H4 (cell line): ENCODE measurements around the gene METRN. TPM values are rescaled to one million over a fixed set of nuclear protein-coding genes. Genes with fewer than 3 reads are reported as not detected.
"Not testable (repeated sequence)": the region's sequence is repeated elsewhere in the genome, so short reads cannot be mapped to it uniquely, and the experiment has no call there.

ENCODE experiments used
- DNase-seq: peaks from one replicate; pipeline ENCODE4 v3.0.0-alpha.2; 2015; ENCODE audit warnings: low spot score
- total RNA-seq: library from RNA; depleted of rRNA; stranded (reverse); fragments of >200 nt; shearing (Covaris generic); gene quantifications from 2 replicates; pipeline ENCODE4 v1.2.3, GENCODE V29; 2014

Gene METRN
- total RNA-seq, 1 experiment from 2014 or later, result 21.4 TPM

DNA sequence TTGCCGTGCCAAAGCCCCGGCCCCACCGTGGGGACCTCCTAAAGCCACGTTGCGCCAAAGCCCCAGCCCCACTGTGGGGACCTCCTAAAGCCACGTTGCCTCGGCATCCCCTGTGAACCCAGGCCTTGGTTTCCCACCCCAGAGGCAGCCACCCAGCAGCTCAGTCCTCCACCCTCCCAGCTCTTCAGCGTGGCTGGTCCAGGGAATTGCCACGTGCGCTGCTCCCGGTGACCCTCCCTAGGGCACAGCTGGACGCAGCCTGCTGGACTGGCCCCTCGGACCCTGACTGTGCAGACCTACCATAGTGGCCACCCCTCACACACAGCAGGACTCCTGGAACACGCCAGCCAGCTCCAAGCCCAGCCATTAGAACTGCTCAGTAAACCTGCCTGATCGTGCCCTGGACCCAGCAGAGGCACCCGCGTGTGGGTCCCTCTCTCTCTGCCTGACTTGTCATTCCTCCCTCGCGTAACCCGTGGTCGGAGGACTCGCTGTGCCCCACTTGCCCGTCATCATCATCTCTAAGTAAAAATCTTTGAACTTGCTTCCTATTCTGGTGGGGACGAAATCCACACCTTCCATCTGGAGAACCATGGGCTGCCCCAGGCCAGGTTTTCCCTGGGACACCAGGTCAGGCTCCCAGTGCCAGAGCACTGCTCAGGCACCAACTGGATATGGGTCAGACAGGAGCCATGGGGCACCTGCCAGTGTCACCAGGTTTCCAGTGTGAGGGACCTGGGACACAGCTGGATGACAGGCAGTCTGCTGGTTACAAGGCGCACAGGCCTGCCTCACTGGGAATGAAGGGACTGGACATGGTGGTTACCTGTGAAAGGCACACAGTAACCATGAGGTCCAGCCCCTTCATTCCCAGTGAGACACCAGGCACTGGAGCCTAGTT, 20.3 kb downstream of the METRN start:
- no peak for DNase-seq

DNA sequence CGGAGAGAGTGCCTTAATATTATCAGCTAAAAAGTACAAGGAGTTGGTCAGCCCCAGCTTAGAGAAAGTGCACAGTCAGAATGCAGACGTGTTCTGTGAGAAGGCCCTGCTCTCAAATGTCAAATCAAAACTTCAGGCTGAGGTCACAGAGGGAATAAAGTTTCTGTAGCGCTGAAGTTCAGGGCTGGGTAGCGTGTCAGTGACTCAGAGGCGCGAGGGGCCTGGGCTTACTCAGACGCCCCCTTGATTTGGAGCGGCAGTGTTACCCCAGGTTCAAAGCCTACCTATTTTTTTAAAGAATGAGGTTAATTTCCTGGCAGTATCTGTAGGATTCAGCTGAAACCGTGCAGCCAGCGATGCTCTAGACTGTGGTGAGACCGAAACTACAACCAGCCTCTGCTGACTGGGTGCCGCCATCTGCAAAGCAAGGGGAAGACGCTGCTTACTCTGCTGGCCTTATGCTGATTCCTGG, 21.1 kb downstream of the METRN start:
- DNase-seq, result no peak

DNA sequence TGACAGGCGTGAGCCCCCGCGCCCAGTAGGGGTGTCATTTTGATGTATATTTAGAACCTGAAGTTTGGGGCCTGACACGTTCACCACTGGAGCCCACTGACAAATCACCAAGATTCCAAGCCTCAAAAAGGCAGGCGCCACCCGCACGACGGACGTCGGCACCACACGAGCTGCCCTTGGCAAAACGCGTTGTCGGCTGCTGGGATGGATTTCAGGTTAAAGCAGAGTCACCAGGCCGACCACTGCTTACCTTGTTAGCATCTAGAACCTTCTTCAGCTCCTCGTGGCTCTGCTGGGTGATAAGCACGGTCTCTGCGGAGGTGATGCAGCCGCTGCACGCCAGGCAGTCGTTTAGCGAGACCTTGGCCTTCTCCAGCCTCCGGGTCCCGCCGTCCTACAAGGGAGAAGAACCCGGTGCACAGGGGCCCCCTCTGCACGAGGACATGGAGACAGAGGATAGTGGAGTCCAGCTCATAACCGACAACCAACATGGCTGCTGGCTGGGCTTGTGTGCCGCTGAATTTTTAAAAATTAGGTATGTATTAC, 22.1 kb downstream of the METRN start:
- no peak for DNase-seq

DNA sequence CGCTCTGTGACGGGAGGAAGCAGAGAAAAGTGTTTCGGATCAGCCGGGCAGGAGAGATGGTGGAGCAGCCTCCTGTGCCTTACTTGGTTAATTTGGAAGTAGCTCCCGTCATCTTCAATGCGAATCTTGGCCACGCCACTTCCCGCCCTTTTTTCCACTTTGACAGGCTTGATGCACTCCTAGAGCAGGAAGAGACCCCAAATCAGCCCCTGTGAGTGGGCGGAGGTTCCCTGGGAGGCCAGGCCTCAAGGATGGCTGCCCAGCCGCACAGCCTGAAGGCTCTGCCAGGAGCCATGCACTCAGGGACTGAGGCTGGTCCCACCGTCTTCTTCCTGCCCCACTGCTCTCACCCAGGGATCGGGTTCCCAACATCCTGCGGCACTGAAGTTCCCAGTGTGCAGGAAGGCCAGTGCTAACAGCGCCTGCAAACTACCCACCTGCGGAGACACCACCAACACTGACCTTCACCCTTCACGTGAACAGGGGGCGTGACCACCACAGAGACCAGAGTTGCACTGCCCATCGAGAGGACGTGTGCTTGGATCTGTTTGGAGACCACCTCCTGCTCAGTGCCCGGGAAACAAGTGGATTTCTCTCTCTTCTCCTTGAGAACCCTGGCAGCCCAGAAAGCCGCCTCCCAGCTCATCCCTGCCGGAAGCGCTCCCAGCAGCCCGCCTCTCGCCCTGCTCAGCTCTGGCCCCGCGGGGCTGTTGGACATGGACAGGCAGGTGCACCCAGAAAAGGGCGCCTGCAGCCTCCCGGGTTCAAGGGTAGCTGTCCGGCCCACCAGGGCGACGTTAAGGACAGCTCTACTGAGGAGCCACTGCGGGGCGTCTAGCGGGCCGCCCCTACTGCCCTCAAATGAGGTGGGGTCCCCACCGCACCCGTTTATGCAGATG, 24.9 kb downstream of the METRN start:
- no peak for DNase-seq

DNA sequence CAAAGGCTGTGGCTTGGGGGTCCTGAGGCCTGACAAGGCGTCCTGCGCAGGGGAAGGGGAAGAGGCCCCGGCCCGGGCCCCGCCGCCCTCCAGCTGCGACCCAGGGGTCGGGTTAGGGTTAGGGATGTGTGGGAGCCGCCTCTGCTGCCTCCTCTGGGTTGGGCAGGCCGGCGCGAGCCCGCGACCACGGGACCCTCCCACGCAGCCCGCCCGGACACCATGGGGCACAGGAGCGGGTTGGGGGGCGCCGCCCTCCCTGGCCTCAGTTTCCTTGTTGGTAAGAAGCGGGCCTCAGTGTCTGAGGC, 25.5 kb downstream of the METRN start:
- DNase-seq, result no peak

DNA sequence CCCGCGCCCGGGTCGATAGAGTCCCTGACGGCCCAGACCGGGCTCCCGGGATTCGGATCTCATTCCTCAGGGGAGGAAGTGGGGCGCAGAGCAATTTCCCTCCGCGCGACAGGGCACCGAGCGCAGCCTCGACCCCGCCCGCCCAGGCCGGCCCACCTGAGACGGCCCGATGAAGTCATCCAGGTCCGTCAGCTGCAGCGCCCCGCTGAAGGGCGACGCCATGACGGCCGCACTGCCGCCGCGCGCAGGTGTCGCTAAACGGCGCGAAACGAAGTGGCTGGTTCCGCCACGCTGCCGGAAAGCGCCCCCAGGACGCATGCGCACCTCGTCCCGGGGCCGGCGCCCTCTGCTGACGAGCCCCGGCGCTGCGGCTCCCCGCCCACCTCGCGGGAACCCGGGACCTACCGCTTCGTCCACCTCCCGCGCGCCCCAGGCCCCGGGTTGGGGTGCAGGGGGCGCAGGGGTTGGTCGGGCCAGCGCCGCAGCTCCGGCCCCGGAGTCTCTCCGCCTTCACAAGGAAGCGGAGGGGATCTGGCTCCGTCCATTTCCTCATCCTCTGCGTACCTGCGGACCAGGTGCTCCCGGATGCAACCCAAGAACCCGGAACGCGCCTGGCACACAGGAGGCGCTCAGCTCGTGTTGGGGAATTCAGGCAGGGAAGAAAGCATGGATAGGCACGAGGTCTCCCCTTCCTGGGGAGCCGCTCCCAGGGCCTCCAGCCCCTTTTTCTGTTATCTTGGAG, 26.0 kb downstream of the METRN start, which contains the start of gene CIAO3:
CIAO3 (minus strand) TSS at position 234 of the 742 bp plus-strand sequence; CDS start at position 222, 12 bp downstream.
- DNase-seq, result peak; percentile 80

DNA sequence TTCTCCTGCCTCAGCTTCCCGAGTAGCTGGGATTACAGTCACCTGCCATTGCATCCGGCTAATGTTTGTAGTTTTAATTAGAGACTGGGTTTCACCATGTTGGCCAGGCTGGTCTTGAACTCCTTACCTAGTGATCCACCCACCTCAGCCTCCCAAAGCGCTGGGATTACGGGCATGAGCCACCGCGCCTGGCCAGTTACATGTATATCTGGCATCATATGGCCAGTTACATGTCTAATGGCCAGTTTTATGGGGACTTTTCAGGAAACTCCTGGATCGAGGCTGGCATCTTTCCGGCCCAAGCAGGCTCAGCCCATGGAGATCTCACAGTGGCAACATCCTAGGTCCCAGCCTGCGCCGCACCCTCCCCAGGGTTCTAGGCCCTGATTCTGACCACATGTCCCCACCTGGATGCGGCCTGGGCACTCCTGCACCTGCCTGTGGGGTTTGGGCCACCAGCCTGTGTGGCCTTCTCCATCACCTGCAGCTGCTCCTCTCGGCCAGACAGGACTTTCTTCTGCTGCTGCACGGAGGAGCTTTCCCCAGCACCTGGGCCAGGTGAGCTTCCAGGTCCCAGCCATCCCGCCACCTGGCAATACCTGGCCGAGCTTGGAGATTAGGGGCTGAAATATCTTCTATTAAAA, 27.2 kb downstream of the METRN start:
- no peak for DNase-seq

DNA sequence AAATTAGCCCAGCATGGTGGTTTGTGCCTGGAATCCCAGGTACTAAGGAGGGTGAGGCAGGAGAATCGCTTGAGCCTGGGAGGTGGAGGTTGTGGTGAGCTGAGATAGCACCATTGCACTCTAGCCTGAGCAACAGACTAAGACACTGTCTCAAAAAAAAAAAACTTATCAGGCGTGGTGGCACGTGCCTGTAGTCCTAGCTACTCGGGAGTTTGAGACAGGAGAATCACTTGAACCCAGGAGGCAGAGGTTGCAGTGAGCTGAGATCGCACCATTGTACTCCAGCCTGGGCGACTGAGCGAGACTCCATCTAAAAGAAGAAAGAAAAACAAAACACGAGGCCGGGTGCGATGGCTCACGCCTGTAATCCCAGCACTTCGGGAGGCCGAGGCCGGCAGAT, 28.0 kb downstream of the METRN start:
- not testable (repeated sequence) for DNase-seq

DNA sequence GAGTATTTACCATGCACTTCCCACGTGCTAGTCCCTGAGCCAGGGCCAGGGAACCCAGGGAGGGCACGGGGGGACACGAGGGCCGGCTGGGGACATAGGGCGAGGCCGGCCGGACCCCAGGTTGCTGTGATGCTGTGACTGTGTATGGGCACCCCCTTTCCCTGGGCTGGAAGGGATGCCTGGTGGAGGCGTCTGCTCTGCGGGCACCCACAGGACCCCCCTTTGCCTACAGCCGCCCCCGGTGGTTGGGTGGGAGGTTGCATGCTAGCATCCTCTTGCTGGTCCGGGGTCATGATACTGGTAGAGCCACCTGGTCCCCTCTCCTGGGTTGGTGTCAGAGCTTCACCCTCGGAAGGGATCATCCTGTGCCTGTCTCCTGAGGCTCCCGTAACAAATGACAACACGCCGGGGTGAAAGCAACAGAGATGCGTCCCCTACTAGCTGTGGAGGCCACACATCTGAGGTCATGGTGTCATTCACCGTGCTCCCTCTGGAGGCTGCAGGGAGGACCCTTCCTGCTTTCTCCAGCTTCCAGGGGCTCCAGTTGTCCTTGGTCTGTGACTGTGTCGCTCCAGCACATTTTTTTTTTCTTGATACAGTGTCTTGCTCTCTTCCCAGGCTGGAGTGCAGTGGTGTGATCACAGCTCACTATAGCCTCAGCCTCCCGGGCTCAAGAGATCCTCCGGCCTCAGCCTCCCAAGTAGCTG, 29.0 kb downstream of the METRN start:
- no peak for DNase-seq

DNA sequence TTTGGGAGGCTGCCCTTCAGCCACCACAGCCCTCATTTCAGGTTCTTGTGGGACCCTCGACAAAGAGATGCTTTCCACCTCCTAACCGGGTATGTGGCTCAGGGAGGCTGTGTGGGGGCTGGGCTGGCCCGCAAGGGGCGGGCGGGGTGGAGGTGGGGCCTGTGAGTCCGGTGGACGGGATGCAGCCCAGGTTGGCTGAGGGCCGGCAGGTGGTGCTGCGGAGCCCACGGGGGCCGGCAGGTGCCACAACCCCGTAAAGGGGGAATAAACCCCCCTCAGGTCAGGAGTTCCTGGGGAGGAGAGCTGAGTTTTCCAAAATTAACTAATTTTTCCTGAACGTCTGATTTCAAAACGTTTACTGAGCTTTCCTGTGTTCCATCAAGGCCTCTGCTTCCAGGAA, 30.8 kb downstream of the METRN start:
- DNase-seq, result no peak

DNA sequence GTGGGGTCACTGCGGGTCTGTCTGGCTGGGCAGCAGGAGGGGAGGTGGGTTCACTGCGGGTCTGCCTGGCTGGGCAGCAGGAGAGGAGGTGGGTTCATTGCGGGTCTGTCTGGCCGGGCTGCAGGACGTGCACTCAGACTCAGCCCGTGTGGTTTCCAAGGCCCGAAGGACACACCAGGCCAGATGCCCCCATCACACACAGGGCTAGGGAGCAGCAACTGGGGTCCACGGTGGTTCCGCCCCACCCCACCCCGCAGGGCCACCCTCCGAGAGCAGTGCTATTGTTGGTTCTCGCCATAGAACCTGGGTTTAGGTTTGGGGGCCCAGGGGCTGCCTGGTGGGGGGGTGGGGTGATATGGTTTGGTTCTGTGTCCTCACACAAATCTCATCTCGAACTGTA, 31.7 kb downstream of the METRN start:
- no peak for DNase-seq

DNA sequence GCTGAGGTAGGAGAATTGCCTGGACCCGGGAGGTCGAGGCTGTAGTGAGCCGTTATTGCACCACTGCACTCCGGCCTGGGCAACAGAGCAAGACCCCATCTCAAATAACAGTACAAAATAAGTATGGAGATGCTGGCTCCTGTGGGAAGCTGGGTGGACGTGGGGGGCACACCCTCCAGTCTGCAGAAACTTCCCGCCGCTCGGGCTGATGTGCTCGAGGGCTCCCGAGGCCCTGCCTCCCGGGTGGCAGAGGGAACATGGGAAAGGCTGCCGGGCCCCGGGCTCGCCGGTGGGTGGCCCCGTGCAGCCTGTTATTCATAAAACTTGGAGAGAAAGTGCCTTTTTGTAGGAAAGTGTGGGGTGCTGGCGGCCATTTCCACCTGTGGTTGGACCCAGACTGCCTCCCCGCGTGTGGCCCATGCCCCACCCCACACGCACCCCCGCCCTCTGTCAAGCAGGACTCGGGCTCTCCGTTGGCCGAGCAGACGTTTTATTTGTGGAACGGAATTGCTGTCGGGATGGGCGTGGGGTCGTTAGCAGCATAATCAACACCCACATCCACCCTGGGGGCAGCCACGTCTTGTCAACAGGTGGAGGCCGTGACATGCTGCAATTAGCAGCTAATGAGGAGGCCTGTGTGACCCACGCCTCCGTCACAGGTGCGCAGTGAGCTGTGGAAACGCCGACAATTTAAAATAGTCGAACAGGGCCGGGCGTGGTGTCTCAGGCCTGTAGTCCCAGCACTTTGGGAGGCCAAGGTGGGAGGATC, 33.2 kb downstream of the METRN start:
- DNase-seq, result no peak

DNA sequence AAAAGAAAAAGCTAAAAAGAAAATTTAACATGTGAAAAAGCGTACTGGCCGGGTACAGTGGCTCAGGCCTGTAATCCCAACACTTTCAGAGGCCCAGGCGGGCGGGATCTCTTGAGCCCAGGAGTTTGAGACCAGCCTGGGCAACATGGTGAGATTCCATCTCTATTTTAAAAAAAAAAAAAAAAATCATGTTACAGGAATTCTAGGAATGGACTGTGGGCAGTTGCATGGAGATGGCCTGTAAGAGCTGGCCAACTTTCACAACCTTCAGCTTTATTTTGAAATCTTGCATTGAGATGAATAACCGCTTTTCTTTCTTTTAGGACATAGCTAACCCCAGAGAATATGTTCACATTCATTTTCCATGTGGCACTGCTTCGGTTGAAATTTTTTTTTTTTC, 34.1 kb downstream of the METRN start:
- DNase-seq, result no peak

DNA sequence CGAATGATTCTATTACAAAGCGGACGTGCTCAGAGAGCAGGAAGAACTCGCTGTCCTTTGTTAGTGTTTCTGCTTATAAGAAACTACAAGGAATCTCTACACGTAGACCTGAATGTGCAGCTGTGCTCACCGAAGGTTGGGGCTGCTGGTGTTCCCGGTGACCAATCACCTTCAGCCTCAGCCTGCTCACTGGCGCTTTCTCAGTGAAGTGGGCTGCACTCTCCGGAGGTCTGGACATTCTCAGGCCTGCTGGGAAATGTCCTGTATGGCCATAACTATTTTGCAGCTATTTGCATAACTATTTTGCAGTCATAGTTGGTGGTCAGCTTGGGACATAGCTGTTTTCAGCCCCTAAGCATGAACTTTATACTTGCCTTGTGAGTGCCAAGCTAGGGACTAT, 35.6 kb downstream of the METRN start:
- DNase-seq, result no peak

DNA sequence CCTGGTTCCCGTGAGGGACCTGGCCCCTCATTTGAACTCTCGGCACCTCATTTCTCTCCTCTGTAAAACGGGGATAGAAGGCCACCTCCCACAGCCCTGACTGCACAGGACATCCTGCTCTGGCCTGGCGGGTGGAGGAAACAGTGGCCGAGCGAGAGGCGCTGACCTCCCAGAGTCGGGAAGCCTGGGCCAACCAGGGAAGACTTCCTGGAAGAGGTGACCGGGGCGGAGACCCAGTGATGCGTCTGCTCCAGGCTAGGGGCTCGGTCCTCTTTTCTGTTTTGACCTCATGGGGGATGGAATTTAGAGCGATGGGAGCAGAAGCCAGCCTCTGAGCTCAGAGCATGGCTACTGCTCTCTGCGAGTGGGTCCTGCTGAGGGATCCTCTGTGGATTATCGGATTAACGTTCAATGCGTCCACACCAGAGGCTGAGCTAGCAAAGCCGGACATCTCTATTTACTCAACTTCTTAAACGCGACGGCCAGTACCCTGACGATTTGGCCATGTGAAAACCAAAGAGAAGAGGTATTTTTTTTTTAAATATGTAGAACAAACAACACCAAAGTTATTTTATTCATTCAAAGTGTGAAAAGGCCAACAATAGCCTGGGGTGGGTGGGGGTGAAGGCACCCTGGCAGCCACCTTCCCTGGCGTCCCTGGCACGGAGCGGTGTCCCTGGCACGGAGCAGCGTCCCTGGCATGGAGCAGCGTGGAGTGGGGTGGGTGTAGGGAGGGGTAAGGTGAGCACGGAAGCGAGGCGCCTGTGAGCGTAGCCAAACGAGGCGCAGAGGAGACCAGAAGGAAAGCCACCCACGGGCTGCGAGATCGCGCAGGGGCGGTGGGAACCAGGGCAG, 36.5 kb downstream of the METRN start:
- no peak for DNase-seq

DNA sequence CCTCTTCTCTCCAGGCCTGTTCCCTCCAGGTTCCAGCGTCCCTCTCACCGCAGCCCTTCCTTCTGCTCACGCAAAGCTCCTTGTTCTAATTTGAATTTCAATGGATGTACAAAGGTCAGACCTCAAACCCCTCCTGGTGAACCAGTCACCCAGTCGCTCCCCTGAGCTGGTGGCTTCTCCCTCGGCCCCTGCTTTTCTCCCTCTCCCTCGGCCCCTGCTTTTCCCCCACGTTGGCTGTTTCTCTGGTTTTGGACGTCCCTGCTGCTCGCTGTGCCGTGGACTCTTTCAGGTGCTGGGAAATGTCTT, 37.0 kb downstream of the METRN start:
- no peak for DNase-seq

DNA sequence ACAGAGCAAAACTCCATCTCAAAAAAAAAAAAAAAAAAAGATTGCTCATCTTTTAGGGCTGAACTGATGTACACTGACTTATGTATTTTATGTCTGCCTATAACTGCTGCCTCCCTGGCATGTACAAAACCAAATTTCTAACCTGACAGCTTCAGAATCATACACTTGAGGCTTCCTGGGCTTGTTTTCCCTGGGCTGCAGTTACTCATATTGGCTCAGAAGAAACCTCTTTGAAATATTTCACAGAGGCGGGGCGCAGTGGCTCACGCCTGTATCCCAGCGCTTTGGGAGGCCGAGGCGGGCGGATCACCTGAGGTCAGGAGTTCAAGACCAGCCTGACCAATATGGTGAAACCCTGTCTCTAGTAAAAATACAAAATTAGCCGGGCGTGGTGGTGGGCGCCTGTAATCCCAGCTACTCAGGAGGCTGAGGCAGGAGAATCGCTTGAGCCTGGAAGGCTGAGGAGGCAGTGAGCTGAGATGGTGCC, 39.2 kb downstream of the METRN start:
- not testable (repeated sequence) for DNase-seq

DNA sequence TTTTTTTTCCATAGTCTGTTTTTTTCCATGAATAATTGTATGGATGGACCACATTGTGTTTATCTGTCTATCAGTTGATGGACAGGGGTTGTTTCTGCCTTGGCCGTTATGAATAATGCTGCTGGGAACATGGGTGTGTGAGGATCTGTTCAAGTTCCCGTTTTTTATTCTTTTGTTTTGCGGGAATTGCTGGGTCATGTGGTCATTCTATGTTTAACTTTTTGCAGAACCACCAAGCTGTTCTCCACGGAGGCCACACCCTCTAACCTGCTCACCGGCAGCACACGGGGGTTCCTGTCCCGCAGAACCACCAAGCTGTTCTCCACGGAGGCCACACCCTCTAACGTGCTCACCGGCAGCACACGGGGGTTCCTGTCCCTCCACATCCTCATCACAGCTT, 39.7 kb downstream of the METRN start:
- no peak for DNase-seq

DNA sequence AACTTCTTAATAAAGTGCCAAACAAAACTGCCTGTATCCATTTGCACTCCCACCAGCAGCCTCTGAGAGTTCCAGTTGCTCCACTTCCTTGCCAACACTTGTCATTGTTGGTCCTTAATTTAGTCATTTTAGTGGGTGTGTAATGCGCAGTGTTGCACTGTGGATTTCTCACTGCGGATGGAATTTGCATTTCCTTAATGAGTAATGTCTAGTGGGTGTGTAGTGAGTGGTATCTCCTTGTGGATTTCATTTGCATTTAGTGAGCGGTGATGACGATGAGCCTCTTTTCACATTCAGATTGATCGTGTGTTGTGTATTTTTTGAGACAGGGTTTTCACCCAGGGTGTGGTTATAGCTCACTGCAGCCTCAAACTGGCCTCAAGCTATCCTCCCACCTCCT, 41.5 kb downstream of the METRN start:
- no peak for DNase-seq
